HG03575 (cell line): ENCODE results near the gene PPID.
"Not testable (repeated sequence)": the region's sequence is repeated elsewhere in the genome, so short reads cannot be mapped to it uniquely, and the experiment has no call there.

Source experiments
- ATAC-seq: cut with Tn5 transposase; IDR thresholded peaks from one replicate; pipeline ENCODE4 v1.9.1; 2021; ENCODE audit not compliant: unreplicated experiment, insufficient number of reproducible peaks, low FRiP score; ENCODE audit errors: extremely low read depth

The PPID gene

GRCh38 chr4:158722917-158723793, at the start of gene PPID:
PPID (minus strand) TSS chr4:158723396; CDS start chr4:158723288, 108 bp downstream.
- ATAC-seq: peak; percentile 51

GRCh38 chr4:158771776-158772175, 48.6 kb upstream of the PPID start:
- no peak for ATAC-seq

DNA sequence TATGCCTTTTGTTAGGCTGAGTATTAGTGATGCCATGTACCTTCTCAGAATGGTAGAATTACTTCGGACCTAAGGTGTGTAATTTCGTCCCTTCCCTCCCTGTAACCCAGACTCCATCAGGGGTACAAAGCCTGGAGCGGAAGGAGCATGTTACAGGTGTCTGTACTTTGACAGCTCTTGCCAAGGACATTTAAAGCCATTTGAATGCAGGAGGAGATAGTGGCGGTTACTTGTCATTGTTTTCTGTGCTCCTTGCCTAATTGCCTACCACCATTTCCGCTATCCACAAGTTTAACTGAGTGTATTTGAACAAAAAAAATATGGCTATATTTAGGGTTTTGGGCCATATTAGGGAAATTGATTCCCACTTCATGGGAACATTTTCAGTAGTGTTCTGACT, 47.5 kb upstream of the PPID start:
- ATAC-seq: no peak

DNA sequence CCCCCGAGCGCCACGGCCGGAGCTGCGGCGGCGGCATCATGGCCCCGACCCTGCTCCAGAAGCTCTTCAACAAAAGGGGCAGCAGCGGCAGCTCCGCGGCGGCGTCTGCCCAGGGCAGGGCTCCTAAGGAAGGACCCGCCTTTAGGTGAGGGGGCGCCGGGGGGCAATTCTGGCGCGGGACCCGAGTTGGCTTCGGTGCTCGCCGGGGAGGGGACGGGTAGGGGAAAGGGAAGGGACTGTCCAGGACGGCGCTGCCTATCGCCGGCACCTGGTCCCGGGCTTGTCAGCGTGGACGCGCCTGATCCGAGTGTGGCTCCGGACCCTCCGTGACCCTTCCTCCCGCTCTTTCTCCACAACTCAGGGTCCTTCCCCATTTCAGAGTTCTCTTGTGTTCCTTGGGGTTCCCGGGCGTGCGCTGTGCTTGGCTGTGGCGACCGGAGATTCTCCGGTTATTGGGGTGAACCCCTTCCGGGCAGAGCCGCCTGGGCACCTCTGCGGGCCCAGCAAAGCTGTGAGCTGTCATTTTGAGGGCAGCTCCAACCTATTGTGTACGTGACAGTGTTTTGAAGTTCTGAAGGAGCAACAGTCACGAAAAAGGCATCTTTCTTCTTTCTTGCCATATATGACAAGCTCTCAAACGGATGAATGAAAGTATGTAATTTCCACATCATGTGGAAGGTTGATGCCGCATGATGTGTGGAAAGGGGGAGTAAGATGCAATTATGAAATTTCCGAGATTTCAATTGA, 46.2 kb upstream of the PPID start:
- ATAC-seq: no peak

DNA sequence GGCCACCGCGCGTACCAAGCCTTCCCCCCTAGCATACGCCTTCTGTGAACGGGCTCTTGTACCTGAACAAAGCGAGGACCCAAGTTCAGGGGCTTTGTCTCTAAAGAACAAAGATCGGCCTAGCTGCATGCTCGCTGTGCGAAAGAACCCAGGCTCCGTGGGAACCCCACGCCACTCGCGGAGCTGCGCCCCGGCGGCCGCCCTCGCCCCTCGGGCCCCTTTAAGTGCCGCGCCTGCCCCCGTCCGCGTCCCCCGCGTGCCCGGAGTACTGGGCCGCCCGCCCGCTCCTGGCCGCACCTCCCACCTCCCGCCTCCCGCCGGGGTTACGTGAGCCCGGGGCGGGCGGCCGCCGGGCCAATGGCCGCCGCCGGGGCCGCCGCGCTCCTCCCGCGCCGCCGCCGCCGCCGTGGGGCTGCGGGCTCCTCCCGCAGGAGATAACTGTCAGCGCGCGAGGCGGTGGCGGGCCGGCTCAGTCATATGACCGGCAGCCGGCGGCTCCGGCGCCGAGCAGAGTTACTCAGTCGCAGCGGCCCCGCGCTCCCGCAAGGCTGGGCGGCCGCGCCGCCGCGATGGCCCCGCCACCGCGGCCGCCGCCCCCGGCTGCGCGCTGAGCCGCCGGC, 45.5 kb upstream of the PPID start, which contains the start of gene FNIP2:
TSS of gene FNIP2 (plus strand) at position 472 of the 620 bp plus-strand sequence. CDS start 187 bp downstream, outside the sequence.
- no peak for ATAC-seq

- no peak for ATAC-seq
These were observed 44.3 kb upstream of the PPID start for GRCh38 chr4:158767451-158767850.

- no peak for ATAC-seq
These were observed 43.3 kb upstream of the PPID start for GRCh38 chr4:158766434-158767044.

- no peak for ATAC-seq
These were observed 40.3 kb upstream of the PPID start for GRCh38 chr4:158763462-158763861.

GRCh38 chr4:158762553-158762952, 39.4 kb upstream of the PPID start:
- no peak for ATAC-seq

DNA sequence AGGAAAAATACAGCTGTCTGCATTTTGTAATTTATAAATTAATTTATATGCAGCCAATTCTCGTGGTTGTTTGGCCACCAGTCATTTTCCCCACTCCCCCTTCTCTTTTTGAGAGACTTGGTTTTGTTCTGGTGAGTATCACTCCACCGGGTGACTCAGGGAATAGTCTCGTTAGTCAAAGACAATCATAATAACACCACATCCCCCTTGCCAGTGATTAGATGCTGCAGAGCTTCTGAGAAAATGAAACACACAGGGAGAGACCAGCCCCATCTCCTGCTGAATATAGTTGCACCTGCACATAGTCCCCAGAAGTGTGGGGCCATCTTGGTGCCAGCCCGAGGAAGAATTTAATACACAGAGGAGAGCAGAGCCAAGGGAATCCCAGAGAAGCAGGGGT, 37.7 kb upstream of the PPID start:
- ATAC-seq: no peak

DNA sequence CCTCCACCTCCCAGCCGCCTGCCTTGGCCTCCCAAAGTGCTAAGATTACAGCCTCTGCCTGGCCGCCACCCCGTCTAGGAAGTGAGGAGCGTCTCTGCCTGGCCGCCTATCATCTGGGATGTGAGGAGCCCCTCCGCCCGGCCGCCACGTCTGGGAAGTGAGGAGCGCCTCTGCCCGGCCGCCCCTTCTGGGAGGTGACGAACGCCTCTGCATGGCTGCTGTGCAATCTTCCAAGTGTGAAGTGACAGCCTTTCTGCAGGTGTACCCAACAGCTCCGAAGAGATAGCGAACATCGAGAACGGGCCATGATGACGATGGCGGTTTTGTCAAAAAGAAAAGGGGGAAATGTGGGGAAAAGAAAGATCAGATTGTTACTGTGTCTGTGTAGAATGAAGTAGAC, 36.3 kb upstream of the PPID start:
- ATAC-seq: not testable (repeated sequence)

- no peak for ATAC-seq
These were observed 35.5 kb upstream of the PPID start for GRCh38 chr4:158758703-158759102.

- no peak for ATAC-seq
These were observed 34.9 kb upstream of the PPID start for GRCh38 chr4:158758142-158758541.

DNA sequence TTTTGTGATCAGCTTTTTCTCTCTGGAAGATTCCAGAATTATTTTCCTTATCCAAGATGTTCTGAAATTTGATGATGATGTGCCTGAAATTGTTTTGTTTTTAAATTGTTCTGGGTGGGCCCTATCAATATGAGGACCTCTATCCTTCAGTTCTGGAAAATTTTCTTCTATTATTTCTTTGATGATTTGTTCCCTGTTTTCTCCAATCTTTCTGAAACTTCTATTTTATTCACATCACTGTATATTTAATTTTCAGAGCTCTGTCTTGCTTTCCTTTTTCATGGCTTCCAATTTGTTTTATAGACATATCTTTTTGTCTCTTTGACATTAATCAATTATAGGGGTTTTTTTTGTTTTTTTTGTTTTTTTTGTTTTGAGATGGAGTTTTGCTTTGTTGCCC, 33.4 kb upstream of the PPID start:
- ATAC-seq: no peak

DNA sequence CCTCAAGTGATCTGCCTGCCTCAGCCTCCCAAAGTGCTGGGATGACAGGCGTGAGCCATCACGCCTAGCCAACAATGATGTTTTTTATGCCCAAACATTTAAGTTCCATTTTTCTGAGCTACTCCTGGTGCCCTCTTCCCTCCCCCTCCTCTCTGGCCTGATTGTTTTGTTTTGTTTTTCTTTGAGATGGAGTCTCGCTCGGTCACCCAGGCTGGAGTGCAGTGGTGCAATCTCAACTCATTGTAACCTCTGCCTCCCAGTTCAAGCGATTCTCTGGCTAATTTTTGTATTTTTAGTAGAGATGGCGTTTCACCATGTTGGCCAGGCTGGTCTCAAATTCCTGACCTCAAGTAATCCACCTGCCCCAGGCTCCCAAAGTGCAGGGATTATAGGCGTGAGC, 32.6 kb upstream of the PPID start:
- ATAC-seq: not testable (repeated sequence)

- ATAC-seq: no peak
These were observed 31.4 kb upstream of the PPID start for GRCh38 chr4:158754385-158755180.

DNA sequence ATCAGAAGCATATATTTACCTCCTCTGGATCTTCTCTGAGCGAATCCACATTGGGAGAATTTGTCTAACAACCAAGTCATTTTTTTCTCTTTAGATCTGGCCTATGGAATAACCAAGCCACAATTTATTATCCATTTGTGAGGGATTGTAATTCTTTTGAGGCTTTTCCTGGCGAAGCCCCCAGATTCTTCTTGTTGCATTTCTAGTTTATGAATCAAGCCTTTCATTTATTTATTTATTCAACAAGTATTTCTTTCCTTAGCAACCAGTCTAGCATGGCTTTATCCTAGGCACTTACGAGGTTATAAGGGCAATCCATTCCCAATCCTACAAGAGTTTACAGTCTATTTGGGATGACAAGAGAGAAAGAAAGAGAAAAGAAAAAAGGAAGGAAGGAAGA, 27.2 kb upstream of the PPID start:
- no peak for ATAC-seq

DNA sequence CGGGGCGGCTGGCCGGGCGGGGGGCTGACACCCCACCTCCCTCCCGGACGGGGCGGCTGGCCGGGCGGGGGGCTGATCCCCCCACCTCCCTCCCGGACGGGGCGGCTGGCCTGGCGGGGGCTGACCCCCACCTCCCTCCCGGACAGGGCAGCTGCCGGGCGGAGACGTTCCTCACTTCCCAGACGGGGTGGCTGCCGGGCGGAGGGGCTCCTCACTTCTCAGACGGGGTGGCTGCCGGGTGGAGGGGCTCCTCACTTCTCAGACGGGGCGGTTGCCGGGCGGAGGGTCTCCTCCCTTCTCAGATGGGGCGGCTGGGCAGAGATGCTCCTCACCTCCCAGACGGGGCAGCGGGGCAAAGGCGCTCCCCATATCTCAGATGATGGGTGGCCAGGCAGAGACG, 23.3 kb upstream of the PPID start:
- ATAC-seq: not testable (repeated sequence)
